VCaP (cell line): Measurements from ENCODE around the gene COASY.
"Not testable (repeated sequence)": the region's sequence is repeated elsewhere in the genome, so short reads cannot be mapped to it uniquely, and the experiment has no call there.

Experiments used
- H3K27ac ChIP-seq: fragments of 450-650 bp; 2 replicates; pipeline ENCODE4 v1.5.1; 2017
- CTCF ChIP-seq: fragments of 450-650 bp; conservative IDR thresholded peaks from 2 replicates; pipeline ENCODE4 v1.5.1; 2017; ENCODE audit warnings: mild to moderate bottlenecking, moderate library complexity

The COASY gene

GRCh38 chr17:42548070-42548837 lies 13.7 kb upstream of the COASY start:
- H3K27ac ChIP-seq: peak overlapping the region; percentile 40; the same call in 1 of the 2 replicates
- peak; percentile 77 for TF ChIP-seq CTCF

- H3K27ac ChIP-seq: peak overlapping the region; percentile 40; the same call in 1 of the 2 replicates
- TF ChIP-seq CTCF: no peak
Observed at GRCh38 chr17:42548993-42549755, 12.8 kb upstream of the COASY start.

DNA sequence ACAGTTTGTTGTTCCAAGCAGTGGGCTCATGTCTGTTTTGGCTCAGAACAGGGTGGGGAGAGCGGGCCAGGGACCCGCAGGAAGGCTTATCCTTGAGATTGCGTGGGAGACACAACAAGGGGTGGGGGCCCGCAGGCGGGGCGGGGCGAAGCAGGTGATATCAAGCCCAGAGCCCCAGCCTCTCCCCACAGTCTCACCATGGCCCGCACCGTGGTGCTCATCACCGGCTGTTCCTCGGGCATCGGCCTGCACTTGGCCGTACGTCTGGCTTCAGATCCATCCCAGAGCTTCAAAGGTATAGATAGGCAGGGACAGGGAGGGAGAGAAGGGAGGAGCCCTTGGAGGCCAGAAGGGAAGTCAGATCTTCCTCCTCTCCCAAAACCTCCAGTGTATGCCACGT lies 9.2 kb upstream of the COASY start, which contains the start of gene HSD17B1:
Gene HSD17B1, plus strand, starts transcription at position 188 of the 400 bp plus-strand sequence. Its CDS starts 11 bp downstream, at position 199.
- peak within 1 kb of the TSS; percentile 79; the same call in 1 of the 2 replicates for H3K27ac ChIP-seq

- no peak for TF ChIP-seq CTCF
Observed at GRCh38 chr17:42553161-42553818, 8.7 kb upstream of the COASY start.

GRCh38 chr17:42553866-42554249 lies 8.1 kb upstream of the COASY start:
- TF ChIP-seq CTCF: 0 out of 2 replicates have a peak, but pooled peaks have one; percentile 6
- peak overlapping the region; percentile 79 for H3K27ac ChIP-seq

More at GRCh38 chr17:42553161-42553818, 8.7 kb upstream of the COASY start:
- H3K27ac ChIP-seq: no peak overlapping the region

DNA sequence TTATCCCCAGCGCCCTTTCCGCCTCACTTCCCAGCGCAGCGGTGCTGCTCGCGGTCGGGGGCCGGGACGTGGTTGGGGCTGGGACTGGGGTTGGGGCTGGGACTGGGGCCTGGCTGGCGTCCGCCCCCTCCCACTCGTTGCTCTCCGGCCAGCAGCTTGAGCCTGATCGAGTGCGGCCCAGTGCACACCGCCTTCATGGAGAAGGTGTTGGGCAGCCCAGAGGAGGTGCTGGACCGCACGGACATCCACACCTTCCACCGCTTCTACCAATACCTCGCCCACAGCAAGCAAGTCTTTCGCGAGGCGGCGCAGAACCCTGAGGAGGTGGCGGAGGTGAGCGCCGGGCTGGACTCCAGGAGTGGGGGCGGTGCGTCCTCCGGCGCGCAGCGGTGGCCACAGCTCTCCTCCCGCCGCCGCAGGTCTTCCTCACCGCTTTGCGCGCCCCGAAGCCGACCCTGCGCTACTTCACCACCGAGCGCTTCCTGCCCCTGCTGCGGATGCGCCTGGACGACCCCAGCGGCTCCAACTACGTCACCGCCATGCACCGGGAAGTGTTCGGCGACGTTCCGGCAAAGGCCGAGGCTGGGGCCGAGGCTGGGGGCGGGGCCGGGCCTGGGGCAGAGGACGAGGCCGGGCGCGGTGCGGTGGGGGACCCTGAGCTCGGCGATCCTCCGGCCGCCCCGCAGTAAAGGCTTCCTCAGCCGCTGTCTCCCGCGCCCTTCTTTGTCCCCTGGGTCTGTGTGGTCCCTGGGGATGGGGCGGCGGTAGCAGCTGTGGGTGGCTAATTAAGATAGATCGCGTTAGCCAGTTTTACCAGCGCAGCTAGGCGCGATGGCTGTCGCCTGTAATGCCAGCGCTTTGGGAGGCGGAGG lies 7.5 kb upstream of the COASY start:
- peak overlapping the region; percentile 79 for H3K27ac ChIP-seq
- no peak for TF ChIP-seq CTCF

- peak overlapping the region; percentile 79 for H3K27ac ChIP-seq
- no peak for TF ChIP-seq CTCF
Observed at GRCh38 chr17:42555122-42555622, 6.8 kb upstream of the COASY start.

GRCh38 chr17:42555961-42556617 lies 5.9 kb upstream of the COASY start:
- H3K27ac ChIP-seq: not testable (repeated sequence)
